Measurements from ENCODE around the gene PLSCR2. TPM values are rescaled to one million over a fixed set of nuclear protein-coding genes. Genes with fewer than 3 reads are reported as not detected.
A peak's percentile ranks its signal among the peaks of the same experiment; 100 is the strongest.

Gene PLSCR2
- total and polyA plus RNA-seq, 9 of the 15 experiments (the other 6 are each of a cell fraction or from before 2014, with no cell fraction given) = 0.07 to 0.49 (median 0.25) TPM; not detected in 4

DNA sequence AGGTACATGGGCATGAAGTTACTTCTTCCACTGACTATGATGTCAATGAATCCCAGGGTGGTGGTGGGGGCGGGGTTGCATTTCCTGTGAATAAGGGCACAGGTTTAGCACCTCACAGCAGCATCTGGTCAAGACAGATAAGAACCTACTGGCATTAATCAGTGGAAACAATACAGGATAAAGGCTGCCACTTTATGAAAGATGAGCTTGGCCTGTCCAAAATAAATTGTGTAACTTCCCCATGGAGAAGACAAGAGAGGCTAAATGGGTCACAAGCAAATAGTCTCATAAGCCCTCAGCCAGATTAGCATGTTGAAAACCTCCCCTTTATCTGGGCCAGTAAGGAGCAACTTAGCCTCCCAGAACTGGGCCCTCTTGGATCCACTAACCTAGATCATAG lies 27.4 kb upstream of the PLSCR2 start:
- Histone ChIP-seq H3K79me2 (ENCODE audit: control insufficient read depth, insufficient read depth, low read length) (no peaks in the 10 kb centered on the region), H3K9ac (ENCODE audit: insufficient read depth in 1 of 2, low read depth in 2 of 2, low read length in 2 of 2) (no peak overlapping the region), H2AFZ (ENCODE audit: low read depth, low read length) (peak overlapping the region; percentile 68), H3K36me3 (ENCODE audit: control insufficient read depth, insufficient read depth, low read length) (no peaks in the 10 kb centered on the region), H3K9me1 (ENCODE audit: control insufficient read depth, insufficient read depth, low read length) (no peaks in the 10 kb centered on the region), H3K4me2 (ENCODE audit: insufficient read depth, low read length) (peak overlapping the region; percentile 51), H3K27ac (ENCODE audit: extremely low read depth, low read depth, low read length) (peak overlapping the region; percentile 73), H3K27me3 (ENCODE audit: control insufficient read depth in 2 of 2, insufficient read depth in 2 of 2, low read length in 2 of 2) (no peaks in the 10 kb centered on the region), H3K4me3 (no peak overlapping the region), H3K4me1 (replicated peaks in 1 of 2; ENCODE audit: control insufficient read depth in 2 of 2, insufficient read depth in 2 of 2, low read length in 2 of 2) (peaks cover 9 to 15% of the 10 kb centered on the region in 2 experiments; a peak in 4 of 5 replicates), H4K20me1 (replicated peaks; ENCODE audit: control insufficient read depth, insufficient read depth, low read length) (no peaks in the 10 kb centered on the region), H3K9me3 (replicated peaks; ENCODE audit: control insufficient read depth, insufficient read depth, low read depth, low read length) (peaks cover 6% of the 10 kb centered on the region)
- in situ Hi-C loops (cut with MboI) = no loop called here
- POLR2A ChIA-PET = interaction anchor here (1.0 to 2.2 kb wide), 4 partner anchors 8 to 28 kb away, joined by 3 to 6 read pairs (median 4); no protein-coding TSS in a partner anchor
- intact Hi-C loops (cut with micrococcal nuclease) = loop anchor here (1.0 to 2.0 kb wide), 2 partner anchors 11 to 28 kb away; partner anchors contain the start of gene PLSCR2
- FAIRE-seq (peak; percentile 96), ATAC-seq (peak; percentile 93), DNase-seq (ENCODE audit: extremely low read depth in 1 of 4, low spot score in 3 of 4) (peak; percentile 41 to 85 (median 66))
- CTCF ChIA-PET (ENCODE audit: low intra/inter-chr PET ratio) = no interaction called here
- BruUV-seq (replicated peaks) = no TSS peak
- 7% methylated on average over 1 of the region's 1 CpG for WGBS (ENCODE audit: insufficient coverage, low coverage, missing lambda C conversion rate)
- TF ChIP-seq TRIM28 (IDR thresholded peaks at IDR 0.05) (0 out of 2 replicates have a peak, but pooled peaks have one; percentile 18), BCL6 (CRISPR knock-in tag; IDR thresholded peaks at IDR 0.05) (no peak), KHSRP (IDR thresholded peaks at IDR 0.05) (peak; percentile 66; the same call in 1 of the 2 replicates), NFXL1 (CRISPR knock-in tag; IDR thresholded peaks at IDR 0.05) (no peak), GTF2A2 (tag; IDR thresholded peaks at IDR 0.05) (no peak), SAFB2 (IDR thresholded peaks at IDR 0.05; ENCODE audit: borderline replicate concordance, low read depth, low read length, severe bottlenecking) (no peak), STAG1 (CRISPR knock-in tag; IDR thresholded peaks at IDR 0.05; ENCODE audit: borderline replicate concordance) (no peak), ZBTB1 (CRISPR knock-in tag; IDR thresholded peaks at IDR 0.05; ENCODE audit: borderline replicate concordance, low read depth) (no peak), GATA2 (CRISPR knock-in tag; IDR thresholded peaks at IDR 0.05) (peak; percentile 63), BRD4 (IDR thresholded peaks at IDR 0.05) (no peak), ZNF79 (CRISPR knock-in tag; IDR thresholded peaks at IDR 0.05; ENCODE audit: low read depth) (no peak), ZNF41 (CRISPR knock-in tag; conservative IDR thresholded peaks at IDR 0.05) (no peak), ILK (tag; IDR thresholded peaks at IDR 0.05; ENCODE audit: borderline replicate concordance, low read depth) (no peak), ZNF408 (CRISPR knock-in tag; IDR thresholded peaks at IDR 0.05; ENCODE audit: low read depth) (no peak), ZNF165 (CRISPR knock-in tag; IDR thresholded peaks at IDR 0.05; ENCODE audit: borderline replicate concordance) (no peak), TOE1 (IDR thresholded peaks at IDR 0.05; ENCODE audit: borderline replicate concordance) (no peak), TOE1 (CRISPR knock-in tag; IDR thresholded peaks at IDR 0.05; ENCODE audit: borderline replicate concordance, low read depth) (no peak), ZNF551 (CRISPR knock-in tag; IDR thresholded peaks at IDR 0.05) (no peak), KAT2B (IDR thresholded peaks at IDR 0.05; ENCODE audit: low read depth, low read length) (no peak), MEIS2 (IDR thresholded peaks at IDR 0.05; ENCODE audit: partially characterized antibody) (peak; percentile 99), ZNF445 (CRISPR knock-in tag; IDR thresholded peaks at IDR 0.05; ENCODE audit: low read depth) (no peak), POLR2H (tag; IDR thresholded peaks at IDR 0.05; ENCODE audit: low read depth) (no peak)
- TF ChIP-seq, protein P1, sequence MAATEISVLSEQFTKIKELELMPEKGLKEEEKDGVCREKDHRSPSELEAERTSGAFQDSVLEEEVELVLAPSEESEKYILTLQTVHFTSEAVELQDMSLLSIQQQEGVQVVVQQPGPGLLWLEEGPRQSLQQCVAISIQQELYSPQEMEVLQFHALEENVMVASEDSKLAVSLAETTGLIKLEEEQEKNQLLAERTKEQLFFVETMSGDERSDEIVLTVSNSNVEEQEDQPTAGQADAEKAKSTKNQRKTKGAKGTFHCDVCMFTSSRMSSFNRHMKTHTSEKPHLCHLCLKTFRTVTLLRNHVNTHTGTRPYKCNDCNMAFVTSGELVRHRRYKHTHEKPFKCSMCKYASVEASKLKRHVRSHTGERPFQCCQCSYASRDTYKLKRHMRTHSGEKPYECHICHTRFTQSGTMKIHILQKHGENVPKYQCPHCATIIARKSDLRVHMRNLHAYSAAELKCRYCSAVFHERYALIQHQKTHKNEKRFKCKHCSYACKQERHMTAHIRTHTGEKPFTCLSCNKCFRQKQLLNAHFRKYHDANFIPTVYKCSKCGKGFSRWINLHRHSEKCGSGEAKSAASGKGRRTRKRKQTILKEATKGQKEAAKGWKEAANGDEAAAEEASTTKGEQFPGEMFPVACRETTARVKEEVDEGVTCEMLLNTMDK (IDR thresholded peaks at IDR 0.05; ENCODE audit: borderline replicate concordance, insufficient read depth, low read depth, low read length, poor library complexity, severe bottlenecking) = no peak
- TF ChIP-seq, protein P2, sequence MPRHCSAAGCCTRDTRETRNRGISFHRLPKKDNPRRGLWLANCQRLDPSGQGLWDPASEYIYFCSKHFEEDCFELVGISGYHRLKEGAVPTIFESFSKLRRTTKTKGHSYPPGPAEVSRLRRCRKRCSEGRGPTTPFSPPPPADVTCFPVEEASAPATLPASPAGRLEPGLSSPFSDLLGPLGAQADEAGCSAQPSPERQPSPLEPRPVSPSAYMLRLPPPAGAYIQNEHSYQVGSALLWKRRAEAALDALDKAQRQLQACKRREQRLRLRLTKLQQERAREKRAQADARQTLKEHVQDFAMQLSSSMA (CRISPR knock-in tag; IDR thresholded peaks at IDR 0.05) = no peak
